ENCODE data around the gene AFAP1L2. TPM values are rescaled to one million over a fixed set of nuclear protein-coding genes. Genes with fewer than 3 reads are reported as not detected.

The AFAP1L2 gene
- total RNA-seq, 1 donor from 2014 or later: 27.7 TPM

DNA sequence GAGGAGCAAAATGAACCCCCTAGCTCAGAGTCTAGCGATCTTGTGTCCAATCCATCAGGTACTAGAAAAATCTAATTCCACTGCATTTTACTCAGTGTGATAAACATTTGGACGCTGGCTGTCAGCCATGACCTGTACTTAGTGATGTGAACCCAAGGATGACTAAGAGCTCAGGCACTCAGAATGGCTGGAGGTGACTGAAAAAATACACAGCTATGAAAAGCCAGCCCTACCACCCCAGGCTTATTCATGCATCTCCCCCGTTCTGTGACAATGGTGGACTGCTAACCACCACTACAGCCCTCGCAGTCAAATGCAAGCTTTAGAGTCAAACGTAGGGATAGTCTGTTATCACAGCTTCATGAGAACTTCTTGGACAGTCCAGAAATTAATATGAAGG is 14.9 kb downstream of the AFAP1L2 start:
- DNase-seq: peak; percentile 94

DNA sequence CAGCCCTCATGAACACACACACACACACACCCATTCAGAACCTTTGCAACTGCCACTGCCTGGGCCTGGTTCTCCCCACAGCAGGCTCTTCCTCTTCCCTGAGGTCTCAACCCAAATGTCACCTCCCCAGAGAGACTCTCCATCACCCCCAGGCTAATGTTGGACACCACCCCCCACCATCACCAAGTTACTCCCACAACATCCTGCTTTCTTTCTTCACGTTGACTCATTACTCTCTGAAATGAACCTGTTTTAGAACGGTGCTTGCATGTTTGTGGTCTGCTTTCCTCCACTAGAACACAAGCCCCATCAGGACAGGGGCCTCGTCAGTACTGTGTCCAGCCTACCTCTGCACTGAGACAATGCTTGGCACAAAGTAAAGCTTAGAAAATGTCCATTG is 16.0 kb downstream of the AFAP1L2 start:
- DNase-seq: peak; percentile 27

DNA sequence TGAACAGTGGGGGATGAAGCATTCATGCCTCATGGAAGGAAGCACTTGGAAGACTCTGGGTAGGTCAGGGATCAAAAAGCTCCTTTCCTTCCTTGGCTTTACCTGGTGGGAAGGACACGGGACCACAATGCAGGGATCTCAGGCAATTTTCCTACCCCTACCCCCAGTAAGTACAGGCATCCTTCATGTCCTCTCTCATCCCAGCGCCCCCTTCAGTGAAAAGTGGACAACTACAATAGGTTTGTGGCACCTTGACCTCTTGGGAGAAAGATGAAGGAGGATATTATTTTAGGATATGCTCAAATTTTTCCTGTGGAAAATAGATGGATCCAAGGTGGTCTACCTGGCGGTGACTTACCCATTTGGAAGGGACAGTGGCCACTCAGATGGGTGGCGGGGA is 16.5 kb downstream of the AFAP1L2 start:
- no peak for DNase-seq

DNA sequence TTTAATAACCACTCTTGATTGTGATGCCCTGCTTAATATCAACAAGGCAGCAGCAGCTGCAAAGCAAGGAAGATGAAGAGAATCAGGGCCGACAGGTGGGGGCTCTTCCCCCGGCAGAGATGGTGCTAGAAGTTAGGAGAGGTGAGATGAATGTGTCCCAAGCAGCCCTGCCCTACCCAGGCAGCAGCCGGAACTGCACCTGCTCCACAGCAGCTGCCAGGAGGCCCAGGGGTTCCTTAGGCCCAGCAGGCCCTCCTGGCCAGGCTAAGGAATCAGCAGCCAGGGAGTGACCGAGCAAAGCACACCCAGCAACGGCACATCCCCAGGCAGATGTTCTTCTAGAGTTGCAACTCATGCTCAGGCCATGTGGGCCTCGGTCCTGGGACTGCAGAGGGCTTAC is 17.9 kb downstream of the AFAP1L2 start:
- no peak for DNase-seq

DNA sequence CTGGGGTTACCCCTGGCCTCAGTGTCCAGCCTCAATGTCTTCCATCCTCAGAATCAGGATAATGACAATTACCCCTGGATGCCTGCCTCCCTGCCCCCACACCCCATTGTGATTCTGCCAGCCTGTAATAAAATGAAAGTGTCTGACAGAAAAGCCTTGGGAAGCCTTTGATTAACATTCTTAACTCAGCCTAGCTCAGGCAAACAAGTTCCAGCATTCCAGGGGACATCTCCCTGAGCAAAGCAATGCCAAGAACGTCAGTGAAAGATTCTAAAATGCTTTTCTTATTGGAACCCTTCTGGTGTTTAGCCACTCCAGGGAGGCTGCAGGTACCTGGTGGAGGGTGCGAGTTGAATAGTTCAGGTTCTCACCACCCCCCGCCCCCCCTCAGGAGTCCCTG is 18.7 kb downstream of the AFAP1L2 start:
- no peak for DNase-seq

DNA sequence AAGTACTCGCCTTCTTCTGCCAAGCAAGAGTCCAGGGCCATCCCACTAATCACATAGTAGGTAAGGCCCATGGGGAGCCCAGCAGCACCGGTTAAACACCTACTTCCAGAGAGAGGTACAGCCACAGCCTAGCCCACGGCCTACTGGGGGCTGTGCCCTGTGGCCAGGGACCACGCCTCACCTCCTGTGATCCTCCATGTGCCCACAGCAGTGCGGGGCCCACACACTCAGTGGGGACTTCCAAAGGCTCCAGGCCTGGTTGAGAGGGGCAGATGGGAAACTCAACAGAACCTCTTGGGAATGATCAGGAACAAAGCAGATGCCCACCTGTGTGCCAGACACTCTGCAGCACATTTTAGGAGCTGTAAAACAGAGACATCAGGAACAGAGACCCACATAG is 19.7 kb downstream of the AFAP1L2 start:
- no peak for DNase-seq

DNA sequence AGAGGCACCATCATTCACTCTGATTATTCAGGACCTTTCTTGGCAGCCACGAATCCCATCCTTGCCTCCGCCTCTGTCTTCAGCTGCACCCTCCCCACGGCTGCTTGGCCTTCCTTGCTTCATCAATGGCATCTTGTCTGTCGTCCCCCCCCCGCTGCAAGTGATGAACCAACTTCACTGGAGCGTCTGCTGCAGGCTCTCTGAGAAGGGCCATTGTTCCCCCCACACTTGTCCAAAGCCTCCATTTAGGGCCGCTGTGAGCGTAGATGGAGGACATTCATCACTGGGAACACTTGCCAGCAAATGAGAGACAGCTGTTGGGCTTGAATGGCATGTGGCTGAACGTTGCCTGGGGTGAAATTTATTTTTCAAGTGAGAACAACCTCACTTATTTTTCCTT is 20.1 kb downstream of the AFAP1L2 start:
- DNase-seq: no peak

DNA sequence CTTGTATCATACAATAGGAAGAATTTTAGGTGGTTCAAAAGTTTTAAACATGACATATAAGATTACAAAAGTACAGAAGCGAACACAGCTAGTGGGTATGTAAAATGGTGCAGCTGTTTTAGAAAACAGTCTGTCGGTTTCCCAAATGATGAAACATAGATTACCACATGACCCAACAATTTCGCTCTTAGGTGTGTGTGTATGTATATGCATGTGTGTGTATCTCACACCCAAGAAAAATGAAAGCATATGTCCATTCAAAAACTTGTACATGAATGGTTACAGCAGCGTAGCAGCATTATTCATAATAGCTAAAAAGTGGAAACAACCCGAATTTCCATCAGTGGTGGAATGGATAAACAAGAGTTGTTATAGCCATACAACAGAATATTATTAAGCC is 23.5 kb downstream of the AFAP1L2 start:
- no peak for DNase-seq

DNA sequence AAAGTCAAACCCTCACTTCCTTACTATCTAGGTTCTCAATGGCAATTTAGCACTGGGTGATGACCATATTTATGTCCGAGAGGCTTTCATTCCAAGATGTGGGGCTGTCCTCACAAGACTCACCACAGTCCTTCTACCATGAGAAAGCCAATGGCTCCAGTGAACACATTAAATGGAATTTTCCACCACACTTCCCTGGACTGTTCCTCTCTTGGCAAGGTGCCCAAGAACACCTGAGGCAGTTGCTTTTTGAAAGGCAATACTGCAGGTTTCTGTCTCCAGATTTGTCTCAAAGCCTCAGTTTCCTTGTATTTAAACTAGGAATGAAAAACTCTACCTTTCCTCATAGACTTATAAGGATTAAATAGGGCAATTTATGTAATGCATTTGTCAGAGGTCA is 24.2 kb downstream of the AFAP1L2 start:
- no peak for DNase-seq

DNA sequence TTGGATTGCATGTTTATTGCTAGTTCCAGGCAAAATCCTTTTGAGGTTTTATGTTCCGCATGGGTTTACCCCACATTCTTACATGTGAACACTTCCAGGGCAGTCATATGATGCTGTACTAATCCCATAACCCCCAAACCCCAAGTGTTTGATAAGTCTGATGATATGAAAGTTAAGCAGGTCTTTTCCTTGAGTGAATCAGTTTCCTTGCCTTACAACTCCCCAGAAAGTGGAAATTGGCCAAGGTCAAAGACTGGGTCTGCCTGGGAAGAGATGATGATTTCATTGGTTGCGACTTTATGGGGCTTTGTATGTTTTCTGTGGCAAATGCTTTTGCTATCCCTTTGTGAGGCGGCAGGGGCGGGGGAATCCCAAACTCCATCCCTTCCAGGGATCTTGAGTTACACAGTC is 24.7 kb downstream of the AFAP1L2 start:
- peak; percentile 37 for DNase-seq

DNA sequence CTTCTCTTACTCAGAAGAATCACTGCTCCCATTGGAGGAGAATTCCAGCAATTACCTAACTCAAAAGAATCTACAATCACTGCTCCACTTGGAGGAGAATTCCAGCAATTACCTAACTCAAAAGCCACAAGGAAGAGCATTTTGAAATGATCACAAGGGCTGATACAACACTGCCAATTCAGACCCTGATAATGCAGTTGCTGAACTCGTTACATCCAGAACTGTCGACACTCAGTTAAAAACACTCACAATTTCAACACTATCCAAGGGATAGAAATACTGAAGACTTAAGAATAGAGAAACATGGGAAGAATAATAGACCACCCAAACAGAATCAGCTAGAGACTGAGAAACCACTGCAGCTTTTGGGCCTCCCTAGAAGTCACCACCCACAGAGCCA is 27.8 kb downstream of the AFAP1L2 start:
- no peak for DNase-seq

DNA sequence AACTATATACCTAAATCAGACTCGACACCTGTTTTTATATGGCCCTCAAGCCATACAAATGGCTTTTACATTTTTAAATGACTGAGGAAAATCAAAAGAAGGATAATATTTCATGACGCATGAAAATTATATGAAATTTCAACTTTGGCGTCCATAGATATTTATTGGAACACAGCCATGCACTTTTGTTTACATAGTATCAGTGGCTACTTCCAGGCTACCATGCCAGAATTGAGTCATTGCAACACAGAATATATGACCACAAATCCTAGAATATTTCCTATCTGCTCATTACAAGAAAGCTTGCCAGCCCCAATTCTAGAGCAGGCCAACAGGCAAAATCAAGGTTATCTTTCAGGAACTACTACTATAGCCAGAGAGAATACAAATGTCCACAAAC is 29.3 kb downstream of the AFAP1L2 start:
- peak; percentile 67 for DNase-seq

DNA sequence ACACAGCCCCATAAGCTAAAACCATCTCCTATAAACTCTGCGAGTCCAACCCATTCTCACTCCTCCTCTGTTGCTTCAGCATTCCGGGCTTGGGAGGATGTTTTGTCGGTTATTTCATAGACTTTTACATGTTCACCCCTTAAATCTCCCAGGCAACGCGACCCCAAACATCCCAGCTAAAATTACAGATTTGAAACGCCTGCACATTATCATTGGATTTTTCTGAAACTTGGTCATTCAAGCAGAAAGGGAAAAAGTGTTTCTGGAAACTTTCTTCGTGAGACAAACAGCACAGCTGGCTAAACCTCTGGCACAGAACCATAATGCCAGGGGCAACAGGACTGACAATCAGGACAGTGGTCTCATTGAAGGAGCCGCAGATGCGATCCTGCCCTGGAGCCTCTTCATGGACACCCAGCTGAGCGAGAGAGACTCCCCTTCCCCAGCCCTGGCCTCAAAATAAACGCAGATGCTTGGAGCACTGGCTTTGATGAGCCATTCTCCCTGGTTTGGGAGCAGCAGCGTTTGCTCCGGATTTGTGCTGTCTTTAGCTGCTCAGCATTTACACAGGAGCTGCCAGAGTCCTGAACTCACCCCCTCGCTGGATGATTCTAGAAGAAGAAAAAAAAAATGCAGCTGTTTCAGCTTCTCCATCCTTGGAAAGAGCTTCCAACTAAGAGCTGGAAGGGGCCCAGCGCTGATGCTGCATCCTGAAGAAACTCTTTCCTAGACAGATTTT is 30.1 kb downstream of the AFAP1L2 start:
- no peak for DNase-seq

DNA sequence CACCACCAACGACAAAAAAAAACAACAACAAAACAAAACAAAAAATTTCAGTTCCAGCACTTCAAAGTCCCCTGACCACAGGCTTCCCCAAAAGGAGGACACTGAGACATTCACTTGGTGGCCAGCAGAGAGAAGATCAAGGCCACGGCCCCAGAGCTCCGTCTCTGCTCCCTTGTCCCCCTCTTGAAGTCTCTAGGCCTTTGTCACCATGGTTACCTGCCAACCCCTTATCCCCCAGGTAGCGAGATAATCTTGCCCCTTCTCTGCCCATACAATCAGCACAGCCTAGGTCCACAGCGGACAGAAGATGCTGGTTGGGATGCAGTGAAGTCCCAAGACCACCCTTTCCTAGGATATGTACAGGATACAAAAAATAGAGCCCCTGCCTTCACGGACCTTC is 30.7 kb downstream of the AFAP1L2 start:
- no peak for DNase-seq

DNA sequence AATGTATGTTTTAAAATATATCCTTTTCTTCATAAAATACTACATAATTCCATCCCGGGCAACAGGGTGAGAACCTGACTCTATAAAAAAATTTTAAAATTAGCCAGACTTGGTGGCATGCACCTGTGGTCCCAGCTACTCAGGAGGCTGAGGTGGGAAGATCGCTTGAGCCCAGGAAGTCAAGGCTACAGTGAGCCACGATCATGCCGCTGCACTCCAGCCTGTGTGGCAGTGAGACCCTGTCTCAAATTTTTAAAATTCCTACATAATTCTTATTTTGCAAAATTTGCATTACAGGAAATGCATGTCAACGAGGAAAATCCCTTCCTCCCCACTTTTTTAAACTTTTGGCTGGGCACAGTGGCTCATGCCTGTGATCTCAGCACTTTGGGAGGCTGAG is 31.3 kb downstream of the AFAP1L2 start:
- DNase-seq: no peak

DNA sequence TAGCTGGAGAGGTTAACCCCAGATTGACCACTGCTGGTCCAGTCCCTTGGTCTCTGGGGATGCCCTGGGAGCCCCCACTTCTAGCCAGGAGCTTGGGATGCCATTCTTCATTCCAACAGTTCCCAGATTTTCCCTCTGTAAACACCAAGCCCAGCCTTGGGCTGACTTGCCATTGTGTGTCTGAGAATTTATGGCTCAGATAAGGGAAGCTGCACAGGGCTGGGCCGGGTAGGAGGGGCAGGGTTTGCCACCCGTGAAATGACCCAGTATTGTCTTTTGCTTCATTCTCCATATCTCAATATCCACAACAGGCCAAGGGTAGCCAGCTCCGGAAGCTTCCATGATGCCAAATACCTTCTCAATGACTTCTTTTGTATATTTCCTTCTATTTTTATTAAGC is 32.1 kb downstream of the AFAP1L2 start:
- peak; percentile 56 for DNase-seq

DNA sequence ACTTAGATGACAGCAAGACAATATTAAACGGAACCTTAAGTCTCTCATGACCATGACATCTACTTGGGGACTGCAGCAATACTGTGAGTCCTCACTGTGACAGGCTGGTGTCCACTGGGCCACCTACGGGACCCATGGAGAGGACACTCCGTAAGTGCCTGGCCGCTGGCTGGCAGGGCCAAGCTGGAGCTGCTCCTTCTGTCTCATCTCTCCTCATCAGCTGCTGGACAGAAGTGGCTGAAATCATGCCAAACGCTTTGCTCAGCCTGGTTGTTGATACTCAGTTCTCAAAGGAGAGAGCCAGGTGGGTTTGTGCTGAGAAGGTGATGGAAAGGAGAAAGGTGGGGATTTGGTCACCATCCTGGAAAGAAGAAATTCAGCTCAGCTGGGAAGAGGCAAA is 33.3 kb downstream of the AFAP1L2 start:
- no peak for DNase-seq

DNA sequence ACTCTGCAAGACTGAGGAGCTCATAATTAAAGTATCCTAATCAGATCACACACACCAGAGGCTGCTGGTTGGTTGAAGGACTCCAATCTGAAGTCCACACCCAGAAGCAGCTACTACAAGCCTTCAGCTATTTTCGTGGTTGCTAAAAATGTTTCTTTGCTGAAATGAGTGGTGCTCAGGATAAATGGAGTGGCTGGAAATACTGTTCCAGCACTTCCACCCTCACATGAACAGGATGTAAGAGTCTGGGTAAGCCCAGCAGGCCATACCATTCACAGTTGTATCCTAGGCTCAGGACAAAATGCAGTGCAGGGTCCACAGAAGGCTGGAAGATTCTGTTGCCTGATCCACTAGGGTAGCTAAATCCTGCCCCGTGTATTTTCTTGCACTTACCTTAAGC is 34.1 kb downstream of the AFAP1L2 start:
- DNase-seq: no peak

DNA sequence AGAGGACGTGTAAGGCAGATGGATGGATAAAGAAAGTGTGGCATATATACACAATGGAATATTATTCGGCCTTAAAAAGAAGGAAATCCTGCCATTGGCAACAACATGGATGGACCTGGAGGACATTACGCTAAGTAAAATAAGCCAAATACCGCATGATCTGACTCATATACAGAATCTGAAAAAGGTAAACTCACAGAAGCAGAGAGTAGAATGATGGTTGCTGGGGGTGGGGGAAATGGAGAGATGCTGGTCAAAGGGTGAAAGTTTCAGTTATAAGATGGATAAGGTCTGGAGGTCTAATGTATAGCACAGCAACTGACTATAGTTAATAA is 36.3 kb downstream of the AFAP1L2 start:
- DNase-seq: no peak

DNA sequence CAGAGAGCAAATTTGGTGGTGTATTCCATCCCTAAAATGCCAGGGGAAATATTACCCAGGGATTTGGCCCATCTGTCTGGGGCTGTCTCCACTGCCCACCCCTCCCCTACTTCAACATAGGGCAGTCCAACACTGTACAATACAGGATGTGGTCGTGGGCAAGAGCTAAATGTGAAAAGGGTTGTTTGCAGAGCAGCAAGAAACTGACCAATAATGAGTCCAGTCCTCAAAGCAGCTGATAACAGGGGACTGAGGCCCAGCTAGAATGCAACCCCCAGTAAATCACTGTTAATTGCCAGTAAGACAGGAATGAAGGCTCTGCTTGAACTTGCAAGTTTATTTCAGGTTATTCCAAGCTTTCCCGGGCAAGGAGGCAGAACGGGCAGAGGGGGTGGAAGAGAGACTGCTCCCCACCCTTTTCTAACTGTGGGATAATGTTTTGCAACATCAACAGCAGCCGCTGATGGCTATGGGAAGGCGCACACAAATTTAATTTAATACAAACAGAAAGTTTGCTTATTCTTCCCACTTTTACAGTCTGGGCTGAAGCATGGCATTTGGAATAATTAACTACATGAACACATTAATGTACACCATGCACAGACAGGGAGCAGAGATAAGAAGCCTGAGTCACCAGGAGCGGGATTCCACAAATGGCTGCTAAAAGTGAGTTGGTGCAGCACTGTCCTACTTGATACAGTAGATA is 36.8 kb downstream of the AFAP1L2 start:
- DNase-seq: no peak

DNA sequence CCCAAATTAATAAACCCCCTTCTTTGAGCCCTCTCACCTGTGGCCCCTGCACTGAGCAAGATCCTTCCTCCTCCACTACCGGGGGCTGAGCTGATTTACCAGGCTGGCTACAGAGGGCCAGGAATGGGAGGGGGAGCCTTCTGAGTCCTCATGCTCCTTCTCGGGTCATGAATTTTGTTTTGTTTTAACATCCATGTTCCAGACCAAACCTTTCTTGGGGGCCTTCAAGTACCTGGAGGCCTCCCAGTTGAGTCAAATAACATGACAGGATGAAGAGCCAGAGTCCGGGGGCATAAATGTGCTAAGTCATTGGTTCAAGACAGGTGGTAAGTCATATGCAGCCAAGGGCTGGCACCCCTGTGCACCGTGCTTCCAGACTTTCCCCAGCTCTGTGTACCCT is 39.6 kb downstream of the AFAP1L2 start:
- DNase-seq: no peak

DNA sequence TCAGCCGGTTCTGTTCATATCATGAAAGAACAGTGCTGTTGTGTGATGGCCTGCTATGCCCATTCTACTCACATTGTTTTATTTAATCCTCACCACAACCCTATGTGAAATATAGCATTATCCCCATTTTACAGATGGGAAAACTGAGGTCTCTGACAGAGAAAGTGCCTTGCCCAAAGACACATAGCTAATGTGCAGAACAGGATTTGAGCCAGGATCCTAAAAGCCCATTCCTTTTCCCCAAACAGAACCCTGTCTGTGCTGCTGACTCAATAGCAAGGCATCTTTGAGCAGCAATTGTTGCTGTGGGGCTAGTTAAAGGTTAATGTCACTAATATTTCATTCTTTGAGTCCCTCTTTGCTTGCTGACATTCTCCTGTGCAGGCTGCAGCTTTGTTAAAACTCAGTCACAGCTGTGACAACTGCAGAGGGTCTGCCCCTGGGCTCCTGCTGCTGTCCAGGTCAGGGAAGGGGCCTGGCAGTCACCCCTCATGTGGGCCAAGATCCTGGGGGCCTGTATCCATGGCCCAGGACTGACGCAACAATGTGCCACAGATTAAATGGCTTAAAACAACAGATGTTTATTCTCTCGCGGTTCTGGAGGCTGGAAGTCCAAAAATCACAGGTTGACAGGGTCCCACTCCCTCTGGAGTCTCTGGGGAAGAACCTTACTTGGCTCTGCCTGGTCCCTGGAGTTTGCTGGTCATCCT is 40.4 kb downstream of the AFAP1L2 start:
- DNase-seq: no peak

DNA sequence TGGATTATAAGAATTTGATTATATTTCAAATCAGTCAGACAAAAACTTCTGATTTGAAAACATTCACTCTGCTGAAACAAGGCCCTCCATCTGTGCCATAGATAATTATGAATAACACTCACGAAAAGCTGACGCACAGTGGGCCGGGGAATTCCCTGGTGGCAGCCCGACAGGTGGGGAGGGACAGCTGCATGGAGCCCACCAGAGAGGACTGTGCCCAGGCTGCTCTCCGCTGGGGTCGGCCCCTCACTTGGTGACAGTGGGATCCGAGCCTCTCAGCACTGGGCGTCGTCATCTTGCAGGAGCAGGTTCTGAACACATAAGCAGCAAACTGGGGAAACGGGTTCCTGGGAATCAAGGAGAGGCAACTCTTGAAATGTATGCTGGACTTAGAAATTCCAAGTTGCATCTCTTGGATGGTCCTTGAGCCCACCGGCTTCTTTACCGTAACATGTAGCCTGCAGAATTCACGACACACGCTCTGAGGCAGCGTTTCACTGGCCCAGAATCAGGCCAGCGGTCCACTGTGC is 41.4 kb downstream of the AFAP1L2 start:
- no peak for DNase-seq

DNA sequence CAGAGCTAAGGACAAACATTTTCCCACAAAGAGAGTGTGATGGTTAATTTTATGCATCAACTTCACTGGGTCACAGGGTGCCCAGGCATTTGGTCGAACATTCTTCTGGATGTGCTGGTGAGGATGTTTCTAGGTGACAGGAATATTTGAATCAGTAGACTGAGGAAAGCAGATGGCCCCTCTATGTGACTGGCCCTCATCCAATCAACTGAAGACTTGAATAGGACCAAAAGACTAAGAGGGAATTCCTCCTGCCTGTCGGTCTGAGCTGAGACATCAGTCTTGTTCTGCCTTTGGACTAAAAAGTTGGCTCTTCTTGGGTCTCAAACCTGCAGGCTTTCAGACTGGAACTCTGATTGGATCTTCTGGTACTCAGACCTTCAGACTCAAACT is 44.4 kb downstream of the AFAP1L2 start:
- no peak for DNase-seq
